GM21423 (cell line): ENCODE results near the gene CNNM4.

Experiments
- ATAC-seq: cut with Tn5 transposase; IDR thresholded peaks from one replicate; pipeline ENCODE4 v1.9.1; 2021; ENCODE audit warnings: mild to moderate bottlenecking, moderate library complexity; ENCODE audit not compliant: unreplicated experiment

CNNM4 gene

GRCh38 chr2:96809951-96810782 is 49.5 kb downstream of the CNNM4 start:
- no peak for ATAC-seq

DNA sequence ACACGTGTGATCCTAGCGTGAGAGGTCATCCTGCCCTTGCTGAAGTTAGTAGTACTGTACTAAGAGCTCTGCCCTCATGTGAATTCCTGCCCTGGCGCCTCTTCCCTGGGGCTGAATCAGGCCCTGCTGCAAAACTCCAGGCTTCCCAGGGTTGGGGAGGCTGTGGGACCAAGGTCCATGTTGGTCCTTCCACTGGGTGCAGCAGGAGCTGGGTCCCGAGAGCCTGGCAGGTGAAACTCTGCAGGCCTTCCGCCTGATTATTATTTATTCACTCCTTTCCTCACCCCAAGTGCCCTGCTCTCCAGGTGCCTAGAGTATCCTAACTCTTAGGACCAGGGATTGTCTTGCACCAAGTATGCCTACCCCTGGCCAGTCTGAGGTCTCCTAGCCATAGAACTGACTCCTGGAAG is 50.1 kb downstream of the CNNM4 start:
- ATAC-seq = no peak

DNA sequence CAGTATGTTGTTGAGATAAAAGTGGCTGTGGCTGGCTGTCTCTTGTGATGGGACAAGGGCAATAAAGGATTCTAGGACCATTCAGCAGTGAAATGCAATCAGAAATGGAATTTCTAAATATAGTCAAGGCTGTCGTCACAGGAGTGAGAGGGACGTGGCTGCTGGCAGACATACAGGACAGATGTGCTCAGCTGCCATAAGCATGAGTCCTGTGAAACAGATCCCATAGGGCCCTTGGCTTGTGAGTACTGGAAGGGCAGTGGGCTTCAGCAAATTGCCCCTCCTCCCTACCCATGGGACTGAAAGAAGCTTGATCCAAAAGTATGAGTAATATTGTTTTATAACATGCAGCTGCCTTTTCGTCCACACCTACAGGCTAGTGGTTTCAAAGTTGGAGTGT is 51.2 kb downstream of the CNNM4 start:
- no peak for ATAC-seq

GRCh38 chr2:96813656-96814055 is 53.0 kb downstream of the CNNM4 start:
- no peak for ATAC-seq

- ATAC-seq = peak; percentile 6
These were observed 54.8 kb downstream of the CNNM4 start for GRCh38 chr2:96815326-96816126.

DNA sequence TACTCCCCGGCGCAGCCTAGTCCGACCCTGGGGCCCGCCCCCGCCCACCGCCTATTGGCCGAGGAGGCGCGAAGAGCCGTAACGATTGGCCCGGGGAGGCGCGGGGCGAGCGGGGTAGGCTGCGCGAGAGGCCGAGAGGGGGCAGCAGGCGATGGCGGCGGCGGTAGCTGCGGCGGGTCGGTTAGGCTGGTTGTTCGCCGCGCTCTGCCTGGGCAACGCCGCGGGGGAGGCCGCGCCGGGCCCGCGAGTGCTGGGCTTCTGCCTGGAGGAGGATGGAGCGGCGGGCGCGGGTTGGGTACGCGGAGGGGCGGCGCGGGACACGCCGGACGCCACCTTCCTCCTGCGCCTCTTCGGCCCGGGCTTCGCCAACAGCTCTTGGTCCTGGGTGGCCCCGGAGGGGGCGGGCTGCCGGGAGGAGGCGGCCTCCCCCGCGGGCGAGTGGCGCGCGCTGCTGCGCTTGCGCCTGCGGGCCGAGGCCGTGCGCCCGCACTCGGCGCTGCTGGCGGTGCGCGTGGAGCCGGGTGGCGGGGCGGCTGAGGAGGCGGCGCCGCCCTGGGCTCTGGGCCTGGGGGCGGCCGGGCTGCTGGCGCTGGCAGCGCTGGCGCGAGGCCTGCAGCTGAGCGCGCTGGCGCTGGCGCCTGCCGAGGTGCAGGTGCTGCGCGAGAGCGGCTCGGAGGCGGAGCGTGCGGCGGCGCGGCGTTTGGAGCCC is 55.6 kb downstream of the CNNM4 start, which contains the start of gene CNNM3:
CNNM3 (plus strand) TSS at position 142 of the 709 bp plus-strand sequence; CDS start at position 152, 10 bp downstream.
- ATAC-seq = peak; percentile 86

- no peak for ATAC-seq
These were observed 56.4 kb downstream of the CNNM4 start for GRCh38 chr2:96816836-96817702.

DNA sequence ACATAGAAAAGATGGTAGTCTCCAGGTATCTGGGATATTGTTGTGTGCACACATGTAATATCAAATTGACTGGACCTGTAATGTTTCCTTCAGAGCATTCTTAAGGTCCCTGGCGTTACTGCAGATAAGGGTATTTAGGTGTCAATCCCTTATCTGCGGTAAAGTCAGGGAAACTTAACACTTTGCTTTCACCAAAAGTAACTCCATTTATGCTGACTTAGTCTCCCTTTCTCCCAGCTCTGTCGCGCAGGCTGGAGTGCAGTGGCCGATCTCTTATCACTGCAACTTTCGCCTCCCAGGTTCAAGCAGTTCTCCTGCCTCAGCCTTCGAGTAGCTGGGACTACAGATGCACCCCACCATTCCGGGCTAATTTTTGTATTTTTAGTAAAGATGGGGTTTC is 57.2 kb downstream of the CNNM4 start:
- no peak for ATAC-seq

DNA sequence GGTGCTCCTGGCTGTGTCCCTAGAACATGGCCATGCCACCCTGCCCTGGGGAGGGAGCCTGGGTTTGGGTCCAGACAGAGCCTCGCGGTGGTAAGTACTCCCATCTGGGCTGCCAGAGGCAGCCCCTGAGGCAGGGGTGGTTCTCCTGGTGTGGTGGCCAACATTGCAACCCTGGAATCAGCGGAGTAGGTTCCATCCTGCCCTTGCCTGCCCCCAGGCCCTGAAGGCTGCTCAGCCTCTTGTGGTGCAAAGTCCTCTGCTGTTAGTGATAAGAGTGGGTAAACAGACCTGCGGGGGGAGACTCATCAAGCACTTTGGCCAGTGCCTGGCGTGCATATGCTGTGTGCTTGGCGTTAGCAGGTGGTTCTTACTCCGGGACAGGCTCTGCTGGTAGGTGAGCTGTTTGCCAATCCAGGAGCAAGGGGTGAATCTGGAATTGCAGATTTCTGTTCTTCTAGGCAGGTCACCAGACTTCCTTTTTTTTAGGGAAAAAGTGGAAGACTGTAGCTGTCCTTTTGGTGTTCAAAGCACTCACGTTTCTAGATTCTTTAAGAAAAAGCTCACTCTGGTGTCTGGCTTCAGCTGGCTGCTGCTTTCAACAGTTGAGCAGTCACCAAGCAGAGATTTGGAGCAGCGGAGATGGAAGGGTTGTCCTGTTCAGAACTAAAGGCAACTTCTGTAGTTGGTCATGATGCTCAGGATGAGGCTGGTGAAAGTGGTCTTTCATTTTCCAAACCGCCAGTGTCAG is 58.6 kb downstream of the CNNM4 start:
- no peak for ATAC-seq

GRCh38 chr2:96819876-96820511 is 59.3 kb downstream of the CNNM4 start:
- no peak for ATAC-seq

DNA sequence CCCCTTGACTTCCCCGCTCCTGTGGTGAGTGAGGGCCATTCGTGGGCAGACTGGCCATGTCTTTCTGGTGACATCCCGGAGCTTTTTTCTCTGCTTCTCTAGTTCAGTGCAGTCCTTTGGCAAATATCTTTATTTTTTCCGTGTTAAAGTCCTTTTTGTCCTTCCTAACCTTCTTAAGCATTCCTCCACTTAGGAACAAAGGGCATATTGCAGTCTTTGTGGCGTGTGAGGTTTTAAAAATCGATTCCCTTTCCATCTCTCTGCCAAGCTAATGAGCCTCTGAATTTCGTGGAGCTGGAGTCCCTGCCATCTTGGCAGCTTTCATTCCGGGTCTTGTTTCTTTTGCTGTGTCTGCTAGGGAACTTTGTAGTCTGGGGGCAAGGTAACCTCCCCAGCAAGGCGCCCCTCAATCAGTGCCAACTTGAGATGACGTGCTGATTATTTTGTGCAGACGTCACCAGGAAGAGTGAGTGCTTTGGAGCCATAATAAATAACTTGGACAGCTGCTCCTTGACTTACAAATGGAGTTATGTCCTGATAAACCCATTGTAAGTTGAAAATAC is 60.5 kb downstream of the CNNM4 start:
- ATAC-seq = no peak

DNA sequence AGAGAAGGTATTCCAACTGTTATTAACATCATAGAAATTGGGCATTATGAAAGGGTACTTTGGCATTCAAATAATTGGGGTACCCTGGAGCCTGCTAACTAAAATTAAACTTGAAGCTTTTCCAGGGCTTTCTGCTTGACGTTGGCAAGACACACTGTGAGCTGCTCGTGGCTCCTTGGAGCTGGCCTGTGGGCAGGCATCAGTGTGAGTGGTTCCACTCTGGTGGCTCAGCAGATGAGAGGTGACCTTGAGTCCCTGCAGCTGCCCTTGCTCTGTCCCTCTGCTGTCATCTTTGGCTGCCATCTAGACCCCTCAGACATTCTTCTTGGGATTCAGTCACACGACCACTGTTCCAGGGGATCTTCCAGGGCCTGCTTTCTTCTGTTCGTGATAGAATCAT is 62.1 kb downstream of the CNNM4 start:
- no peak for ATAC-seq

DNA sequence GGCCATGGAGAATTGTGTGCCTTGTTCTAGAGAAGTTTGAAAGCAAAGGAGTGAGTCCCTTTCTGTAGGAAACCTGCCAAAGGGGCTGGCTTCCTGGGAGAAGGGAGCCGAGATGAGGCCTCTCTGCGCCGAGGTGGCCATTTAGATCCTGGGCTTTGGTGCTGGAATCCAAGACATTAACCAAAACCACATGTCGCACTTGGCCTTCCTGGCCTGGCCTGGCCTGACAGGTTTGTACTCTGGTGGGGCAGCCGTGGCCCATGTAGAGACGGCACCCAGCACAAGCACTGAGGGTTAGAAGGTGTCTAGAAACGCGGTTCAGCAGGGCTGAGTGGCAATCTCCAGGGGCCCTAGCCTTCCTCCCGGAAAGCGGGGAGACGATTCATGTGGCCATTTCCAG is 62.5 kb downstream of the CNNM4 start:
- no peak for ATAC-seq

DNA sequence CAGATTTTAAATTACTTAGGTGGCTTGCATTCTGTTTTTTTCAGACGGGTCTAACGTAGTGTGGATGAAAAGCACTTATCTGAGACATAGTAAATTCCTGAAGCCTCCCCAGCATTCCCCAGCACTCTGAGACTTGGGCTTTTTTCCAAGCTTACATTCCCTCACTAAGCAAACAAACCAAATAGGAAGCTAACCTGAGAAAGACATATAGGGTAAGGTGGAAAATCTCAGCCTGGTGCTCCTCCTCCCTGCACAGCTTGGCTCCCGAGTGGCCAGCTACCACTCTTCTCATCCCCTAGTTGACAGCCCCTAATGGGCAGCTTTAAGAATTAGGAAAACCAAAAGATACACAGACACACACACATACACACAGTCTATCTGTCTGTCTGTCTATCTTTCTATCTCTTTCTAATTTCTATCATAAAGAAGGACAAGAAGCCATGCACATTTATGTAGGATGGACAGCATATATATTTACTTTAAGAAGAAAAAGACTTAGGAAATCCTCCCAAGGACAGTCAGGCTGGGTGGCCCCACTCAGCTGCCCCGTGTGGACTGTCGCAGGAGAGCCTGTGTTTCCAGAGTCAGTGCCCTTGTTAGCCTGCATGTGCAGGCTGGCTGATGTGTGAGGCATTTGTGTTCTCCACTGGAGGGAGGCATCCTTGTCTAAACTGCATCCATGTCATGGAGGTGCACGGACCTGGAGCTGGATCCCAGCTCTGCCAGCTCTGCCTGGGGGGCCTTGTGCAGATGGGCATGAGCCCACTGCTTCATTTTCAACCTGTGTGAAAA is 63.6 kb downstream of the CNNM4 start:
- ATAC-seq = no peak

DNA sequence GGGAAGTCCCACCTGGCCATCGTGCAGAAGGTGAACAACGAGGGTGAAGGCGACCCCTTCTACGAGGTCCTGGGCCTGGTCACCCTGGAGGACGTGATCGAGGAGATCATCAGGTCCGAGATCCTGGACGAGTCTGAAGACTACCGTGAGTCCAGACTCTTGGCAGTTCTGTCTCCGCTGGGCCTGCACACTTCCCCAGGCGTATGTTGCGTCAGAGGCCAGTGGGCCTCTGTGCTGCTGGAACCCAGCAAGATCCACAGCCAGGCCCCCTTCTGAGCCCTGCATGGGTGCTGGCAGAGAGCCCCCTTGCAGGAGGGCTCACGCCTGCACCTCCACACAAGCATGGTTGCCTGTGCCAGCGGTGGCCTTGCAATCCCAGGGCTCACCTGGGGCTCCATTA is 64.4 kb downstream of the CNNM4 start:
- ATAC-seq = no peak

GRCh38 chr2:96826546-96827278 is 66.0 kb downstream of the CNNM4 start:
- ATAC-seq = no peak

GRCh38 chr2:96828436-96828835 is 67.7 kb downstream of the CNNM4 start:
- ATAC-seq = no peak
